Right atrium auricular region (tissue), 2 donors: ENCODE data around the gene TSPAN12. TPM values are rescaled to one million over a fixed set of nuclear protein-coding genes. Genes with fewer than 3 reads are reported as not detected.

ENCODE experiments used
- DNase-seq: peaks from one replicate; pipeline ENCODE4 v3.0.0-alpha.2; 2019; ENCODE audit warnings: low spot score
- H3K27ac ChIP-seq, 2 donors: fragments of 200-600 bp; sonication (generic); 1 replicate in 1 of 2; 2 replicates in 1 of 2; pipeline ENCODE4 v1.5.1; 2016 to 2019
- H3K27me3 ChIP-seq, 2 donors: fragments of 200-600 bp; sonication (generic); one replicate each; pipeline versions ENCODE4 v1.5.1 to v1.6.0; 2017 to 2019
- H3K36me3 ChIP-seq: fragments of 200-600 bp; sonication (generic); one replicate; pipeline ENCODE4 v1.5.1; 2016
- H3K4me1 ChIP-seq, 2 donors: fragments of 200-600 bp; sonication (generic); one replicate each; pipeline versions ENCODE4 v1.5.1 to v1.6.0; 2017 to 2019
- H3K4me3 ChIP-seq, 2 donors: fragments of 200-600 bp; sonication (generic); 1 replicate in 1 of 2; 2 replicates in 1 of 2; pipeline ENCODE4 v1.5.1; 2017 to 2019; ENCODE audit warnings: mild to moderate bottlenecking in 1 of 2, moderate library complexity in 1 of 2
- H3K9me3 ChIP-seq, 2 donors: fragments of 200-600 bp; sonication (generic); one replicate each; pipeline ENCODE4 v1.5.1; 2019
- total RNA-seq, 2 donors: library from RNA; depleted of rRNA; stranded (reverse); fragments of >200 nt; gene quantifications; one replicate each; pipeline ENCODE4 v1.1.0, GENCODE V29; 2016
- TF ChIP-seq, protein P1 (sequence below), 2 donors: fragments of 200-600 bp; sonication (generic); IDR thresholded peaks; one replicate each; pipeline ENCODE4 v1.5.1; 2019; ENCODE audit warnings: antibody characterized with exemption in 2 of 2

TSPAN12 gene
- total RNA-seq, 2 donors from 2014 or later, result 29.5 to 55.8 TPM

DNA sequence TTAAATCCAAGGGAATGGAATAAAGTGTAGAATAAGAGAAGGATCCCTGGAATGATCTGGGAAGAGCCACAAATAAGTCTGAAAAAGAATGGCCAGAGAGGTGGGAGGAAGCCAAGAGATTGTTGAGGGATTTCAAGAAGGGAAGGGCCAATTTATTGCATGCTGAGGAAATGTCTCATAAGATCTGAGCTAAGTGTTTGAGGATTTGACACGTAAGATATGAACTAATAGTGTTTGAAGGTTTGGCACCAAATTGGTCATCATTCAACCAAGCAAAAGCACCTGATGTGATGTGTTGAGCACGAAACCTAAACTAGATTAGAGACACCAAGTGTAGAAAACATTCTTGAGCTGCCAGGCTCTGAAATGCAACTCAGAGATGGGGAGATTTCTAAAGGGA is 97.9 kb downstream of the TSPAN12 start:
- TF ChIP-seq, protein P1, sequence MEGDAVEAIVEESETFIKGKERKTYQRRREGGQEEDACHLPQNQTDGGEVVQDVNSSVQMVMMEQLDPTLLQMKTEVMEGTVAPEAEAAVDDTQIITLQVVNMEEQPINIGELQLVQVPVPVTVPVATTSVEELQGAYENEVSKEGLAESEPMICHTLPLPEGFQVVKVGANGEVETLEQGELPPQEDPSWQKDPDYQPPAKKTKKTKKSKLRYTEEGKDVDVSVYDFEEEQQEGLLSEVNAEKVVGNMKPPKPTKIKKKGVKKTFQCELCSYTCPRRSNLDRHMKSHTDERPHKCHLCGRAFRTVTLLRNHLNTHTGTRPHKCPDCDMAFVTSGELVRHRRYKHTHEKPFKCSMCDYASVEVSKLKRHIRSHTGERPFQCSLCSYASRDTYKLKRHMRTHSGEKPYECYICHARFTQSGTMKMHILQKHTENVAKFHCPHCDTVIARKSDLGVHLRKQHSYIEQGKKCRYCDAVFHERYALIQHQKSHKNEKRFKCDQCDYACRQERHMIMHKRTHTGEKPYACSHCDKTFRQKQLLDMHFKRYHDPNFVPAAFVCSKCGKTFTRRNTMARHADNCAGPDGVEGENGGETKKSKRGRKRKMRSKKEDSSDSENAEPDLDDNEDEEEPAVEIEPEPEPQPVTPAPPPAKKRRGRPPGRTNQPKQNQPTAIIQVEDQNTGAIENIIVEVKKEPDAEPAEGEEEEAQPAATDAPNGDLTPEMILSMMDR (IDR thresholded peaks at IDR 0.05), result no peak
- H3K27me3 ChIP-seq, result no peaks in the 10 kb centered on the region

DNA sequence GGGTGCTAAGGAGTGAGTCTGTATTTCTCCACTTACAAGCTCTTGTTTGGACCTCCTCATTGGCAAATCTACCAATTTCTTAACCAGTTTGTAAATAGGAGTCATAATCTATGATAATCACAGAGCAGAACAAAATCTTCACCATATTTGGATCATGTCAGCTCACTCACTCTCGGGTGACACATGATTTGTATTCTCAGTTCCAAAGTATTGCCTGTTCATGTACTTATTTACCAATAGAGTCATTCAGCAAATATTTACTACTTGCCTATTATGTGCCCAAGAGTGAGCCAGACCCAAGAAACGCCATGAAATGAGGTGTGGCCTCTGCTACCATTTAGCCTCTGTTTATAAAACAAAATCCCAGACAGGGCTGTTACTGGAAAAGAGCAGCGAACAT is 114.8 kb downstream of the TSPAN12 start:
- TF ChIP-seq, protein P1 (IDR thresholded peaks at IDR 0.05), result no peak
- H3K9me3 ChIP-seq, result no peaks in the 10 kb centered on the region

More for the DNA sequence above, 97.9 kb downstream of the TSPAN12 start:
- no peaks in the 10 kb centered on the region for H3K36me3 ChIP-seq
- no peak overlapping the region for H3K27ac ChIP-seq
- H3K9me3 ChIP-seq, result no peaks in the 10 kb centered on the region
- H3K4me1 ChIP-seq, result no peaks in the 10 kb centered on the region
- H3K4me3 ChIP-seq, result no peak overlapping the region
- DNase-seq, result no peak

DNA sequence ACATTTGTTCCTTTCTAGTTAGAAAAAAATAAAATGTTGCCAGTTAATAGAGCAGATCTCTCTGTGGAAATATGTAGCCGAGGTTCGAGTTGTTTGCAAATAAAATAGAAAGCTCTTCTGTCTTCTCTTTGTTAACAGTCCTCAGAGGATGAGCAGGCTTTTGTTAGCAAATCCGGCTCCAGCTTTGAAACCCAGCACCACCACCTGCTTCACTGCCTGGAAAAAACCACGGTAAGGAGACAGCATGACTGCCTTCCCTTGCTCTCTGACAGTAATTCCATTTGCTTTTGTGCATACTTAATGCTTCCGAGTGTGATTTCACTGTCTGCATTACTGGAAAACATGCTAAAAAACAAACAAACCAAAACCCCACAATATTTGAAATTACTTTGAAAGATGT is 115.6 kb downstream of the TSPAN12 start:
- H3K4me1 ChIP-seq, result no peaks in the 10 kb centered on the region
- H3K36me3 ChIP-seq, result no peaks in the 10 kb centered on the region
- TF ChIP-seq, protein P1 (IDR thresholded peaks at IDR 0.05), result no peak
- no peaks in the 10 kb centered on the region for H3K9me3 ChIP-seq
- no peak for DNase-seq
- no peak overlapping the region for H3K27ac ChIP-seq
- H3K4me3 ChIP-seq, result no peak overlapping the region
- no peaks in the 10 kb centered on the region for H3K27me3 ChIP-seq

More for the DNA sequence above, 114.8 kb downstream of the TSPAN12 start:
- Histone ChIP-seq H3K27me3 (no peaks in the 10 kb centered on the region), H3K36me3 (no peaks in the 10 kb centered on the region), H3K27ac (no peak overlapping the region), H3K4me1 (no peaks in the 10 kb centered on the region), H3K4me3 (no peak overlapping the region)
- DNase-seq, result no peak

DNA sequence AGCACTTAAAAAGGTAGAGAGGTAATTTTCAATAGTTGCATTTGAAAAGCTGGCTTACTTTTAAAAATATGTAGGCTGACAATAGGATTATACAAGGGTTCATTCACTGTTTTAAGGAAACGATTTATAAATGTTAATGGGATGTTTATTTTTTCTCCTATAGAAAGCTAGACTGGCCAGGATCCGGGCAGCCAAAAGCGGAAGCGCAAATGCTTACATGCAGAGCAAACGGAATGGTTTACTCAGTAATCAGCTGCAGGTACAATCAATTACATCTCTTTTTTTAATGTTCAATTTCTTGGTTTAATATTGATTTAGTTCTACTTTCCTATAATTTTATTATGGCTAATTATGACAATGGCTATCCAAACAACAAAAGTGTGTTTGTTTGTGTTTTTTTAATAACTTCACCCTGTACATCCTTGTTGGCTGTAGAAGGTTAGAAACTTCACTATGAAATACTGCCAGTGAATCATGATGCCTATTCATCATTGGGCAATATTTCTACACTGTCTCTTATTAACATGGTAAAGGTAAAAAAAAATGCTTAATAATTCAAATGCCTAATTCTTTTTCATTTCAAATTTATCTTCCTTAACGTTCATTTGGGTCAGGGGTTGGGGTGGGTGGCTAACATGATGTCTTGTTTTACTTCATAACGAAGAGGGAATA is 116.4 kb downstream of the TSPAN12 start:
- no peak for DNase-seq
- Histone ChIP-seq H3K9me3 (no peaks in the 10 kb centered on the region), H3K36me3 (no peaks in the 10 kb centered on the region), H3K4me1 (no peaks in the 10 kb centered on the region), H3K4me3 (no peak overlapping the region), H3K27me3 (no peaks in the 10 kb centered on the region), H3K27ac (no peak overlapping the region)
- TF ChIP-seq, protein P1 (IDR thresholded peaks at IDR 0.05), result no peak

DNA sequence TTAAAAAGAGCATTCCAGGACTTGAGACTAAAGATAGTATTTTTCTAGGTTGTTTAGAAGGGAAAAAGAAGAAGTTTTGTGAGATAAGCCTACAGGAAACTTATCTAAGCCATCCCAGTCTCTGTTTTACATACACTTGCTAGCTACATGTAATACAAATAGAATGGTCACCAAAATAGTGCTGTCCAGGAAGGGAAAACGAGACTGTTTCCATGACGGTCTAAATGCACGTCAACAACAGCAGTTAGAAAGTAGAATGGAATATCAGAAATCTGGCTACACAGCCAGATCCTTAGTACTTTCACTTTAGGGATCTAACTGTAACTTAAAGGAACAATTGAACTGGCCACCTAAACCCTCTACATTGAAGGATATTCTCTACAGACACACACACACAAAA is 117.6 kb downstream of the TSPAN12 start:
- Histone ChIP-seq H3K27ac (no peak overlapping the region), H3K36me3 (no peaks in the 10 kb centered on the region), H3K4me1 (no peaks in the 10 kb centered on the region), H3K4me3 (peak overlapping the region in 1 of 2 donors; percentile 17), H3K9me3 (no peaks in the 10 kb centered on the region), H3K27me3 (no peaks in the 10 kb centered on the region)
- TF ChIP-seq, protein P1 (IDR thresholded peaks at IDR 0.05), result no peak
- DNase-seq, result no peak

DNA sequence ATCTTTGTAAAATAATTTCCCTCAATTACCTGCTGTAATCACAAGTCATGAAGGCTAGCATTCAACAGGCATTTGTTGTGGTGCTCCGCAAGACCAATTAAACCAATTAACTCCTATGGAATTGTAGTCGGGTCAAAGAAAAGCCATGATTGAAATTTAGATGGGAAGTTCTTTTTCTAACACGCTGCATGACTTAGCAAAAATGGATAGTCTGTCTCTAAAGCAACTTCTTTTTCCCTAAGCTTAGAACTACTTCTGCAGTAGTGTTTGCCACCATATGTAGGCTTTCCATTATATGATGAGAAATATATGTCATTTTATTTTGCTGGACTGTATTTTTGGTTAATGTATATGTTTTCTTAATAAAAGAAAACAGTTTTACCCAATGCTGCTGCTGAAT is 119.1 kb downstream of the TSPAN12 start:
- Histone ChIP-seq H3K27me3 (no peaks in the 10 kb centered on the region), H3K4me3 (no peak overlapping the region), H3K9me3 (no peaks in the 10 kb centered on the region), H3K36me3 (no peaks in the 10 kb centered on the region), H3K4me1 (no peaks in the 10 kb centered on the region), H3K27ac (no peak overlapping the region)
- DNase-seq, result no peak
- TF ChIP-seq, protein P1 (IDR thresholded peaks at IDR 0.05), result no peak
